Measurements from ENCODE around the gene TICRR.

The TICRR gene

DNA sequence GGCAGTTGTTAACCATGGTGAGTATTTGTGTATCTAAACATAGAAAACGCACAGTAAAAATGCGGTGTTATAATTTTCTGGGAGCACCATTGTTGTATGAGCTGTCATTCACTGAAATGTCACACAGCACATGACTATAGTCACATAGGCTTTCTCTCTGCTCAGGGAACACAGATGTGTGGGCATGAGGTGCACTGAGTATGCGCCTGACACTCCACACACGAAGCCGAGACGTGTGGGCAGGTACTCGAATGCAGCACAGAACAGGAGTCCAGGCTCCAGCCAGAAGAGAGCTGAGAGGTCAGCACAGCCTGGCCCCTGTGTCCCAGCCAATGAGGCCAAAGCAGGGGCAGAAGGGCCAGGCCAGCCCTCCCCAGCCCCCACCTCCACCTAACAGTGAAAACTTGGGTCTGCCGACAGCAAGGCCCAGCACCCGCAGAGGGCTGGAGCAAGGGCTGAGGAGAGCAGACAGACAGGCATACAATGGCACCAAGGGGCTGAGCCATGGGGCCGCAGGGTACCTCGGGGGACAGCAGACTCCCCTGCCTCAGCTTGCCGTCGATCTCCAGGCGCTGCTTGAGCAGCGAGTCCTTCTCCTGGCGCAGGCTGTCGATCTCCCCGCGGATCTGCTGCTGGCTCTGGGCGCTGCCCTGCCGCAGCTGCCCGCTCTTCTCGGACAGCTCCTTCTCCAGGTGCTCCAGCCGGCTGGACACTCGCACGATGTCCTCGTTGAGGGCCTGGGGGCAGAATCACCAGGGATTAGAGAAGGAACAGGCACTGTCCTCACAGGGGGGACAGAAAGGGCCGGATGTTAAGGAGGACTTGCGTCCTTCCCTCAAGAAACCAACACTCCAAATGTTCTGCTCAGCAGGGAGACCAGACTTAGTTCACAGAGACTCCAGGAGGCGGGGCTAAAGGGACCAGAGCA lies 56.0 kb downstream of the TICRR start:
- DNase-seq, result no peak

DNA sequence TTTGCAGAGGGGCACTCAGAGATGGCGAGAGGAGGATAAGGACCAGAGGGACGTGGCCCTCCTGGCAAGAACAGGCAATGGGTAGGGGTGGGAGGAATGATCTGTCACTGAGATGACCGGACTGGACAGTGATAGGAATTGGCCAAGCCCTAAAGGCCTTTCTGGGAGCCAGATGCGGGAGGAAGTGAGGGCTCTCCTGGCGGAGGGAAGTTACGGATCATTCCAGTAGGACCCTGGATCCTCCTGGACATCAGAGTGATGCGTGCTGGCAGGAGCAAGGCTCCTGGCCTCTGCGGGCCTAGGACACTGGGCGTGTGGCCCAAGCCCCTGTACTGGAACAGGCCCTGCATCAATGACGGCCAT lies 56.6 kb downstream of the TICRR start:
- DNase-seq, result no peak

DNA sequence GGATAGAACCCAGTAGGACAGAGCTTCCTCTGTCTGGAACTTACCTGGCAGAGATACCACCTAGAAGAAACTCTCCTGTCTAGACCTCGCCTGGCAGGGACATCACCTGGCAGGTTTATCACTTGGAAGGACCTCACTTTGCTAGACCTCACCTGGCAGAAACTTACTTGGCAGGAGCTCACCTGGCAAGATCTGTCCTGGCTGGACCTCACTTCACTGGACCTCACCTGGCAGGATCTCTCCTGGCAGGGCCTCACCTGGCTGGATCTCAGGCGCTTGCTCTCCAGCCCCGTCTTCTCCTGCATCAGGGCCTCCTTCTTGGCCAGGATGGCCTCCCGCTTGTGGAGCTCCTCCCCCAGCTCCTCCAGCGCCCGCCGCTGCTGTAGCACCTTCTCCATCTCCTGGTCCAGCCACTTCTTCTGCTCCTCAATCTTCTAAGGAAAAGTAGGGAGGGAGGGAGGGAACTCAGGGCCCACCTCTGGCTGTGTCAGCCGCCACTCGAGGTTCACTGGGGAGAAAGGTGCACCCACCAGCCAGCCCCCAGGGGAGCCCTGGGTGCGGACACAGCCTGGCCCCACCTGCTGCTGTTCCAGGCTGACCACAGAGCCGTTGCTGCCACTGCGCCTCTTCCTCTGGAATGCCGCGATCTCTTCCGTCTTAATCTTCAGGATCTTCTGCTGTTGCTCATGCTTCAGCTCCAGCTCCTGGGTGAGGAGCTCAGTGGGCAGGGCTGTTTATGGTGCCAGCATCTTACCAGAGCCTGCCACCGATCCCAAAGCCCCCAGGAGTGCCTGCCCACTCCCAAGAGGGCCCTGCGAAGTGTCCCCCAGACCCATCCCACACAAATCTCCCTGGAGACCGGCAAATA lies 57.5 kb downstream of the TICRR start:
- DNase-seq, result no peak

- no peak for DNase-seq
Observed at GRCh38 chr15:89633585-89633984, 58.3 kb downstream of the TICRR start.

DNA sequence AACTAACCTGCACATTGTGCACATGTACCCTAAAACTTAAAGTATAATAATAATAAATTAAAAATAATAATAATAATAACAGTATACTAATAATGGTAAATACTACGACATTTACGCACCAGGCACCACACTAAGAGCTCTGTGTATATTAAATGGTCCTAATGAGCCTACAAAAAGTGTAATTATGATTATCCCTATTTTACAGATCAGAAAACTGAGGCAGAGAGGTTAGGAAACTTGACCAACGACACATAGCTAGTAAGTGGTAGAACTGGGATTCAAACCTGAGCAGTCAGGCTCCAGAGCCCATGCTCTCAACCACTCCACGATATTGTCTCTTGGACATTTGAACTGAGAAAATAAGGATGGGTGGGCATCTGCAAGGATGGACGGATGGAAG lies 65.0 kb downstream of the TICRR start:
- DNase-seq, result no peak

DNA sequence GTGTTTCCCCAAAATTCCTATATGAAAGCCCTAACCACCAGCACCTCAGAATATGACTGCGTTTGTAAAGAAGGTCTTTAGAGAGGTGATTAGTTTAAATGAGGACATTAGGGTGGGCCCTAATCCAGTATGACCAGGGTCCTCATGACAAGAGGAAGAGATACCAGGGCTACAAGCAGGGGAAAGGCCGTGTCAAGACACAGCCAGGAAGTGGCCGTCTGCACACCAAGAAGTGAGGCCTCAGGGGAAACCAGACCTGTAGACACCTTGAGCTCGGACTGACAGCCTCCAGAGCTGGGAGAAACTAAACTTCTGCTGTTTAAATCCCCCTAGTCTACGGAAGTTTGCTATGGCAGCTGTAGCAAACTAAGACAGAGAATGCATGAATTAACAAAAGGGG lies 65.8 kb downstream of the TICRR start:
- DNase-seq, result no peak

- no peak for DNase-seq
Observed at GRCh38 chr15:89642106-89642505, 66.8 kb downstream of the TICRR start.

GRCh38 chr15:89645680-89646079 lies 70.4 kb downstream of the TICRR start:
- no peak for DNase-seq

DNA sequence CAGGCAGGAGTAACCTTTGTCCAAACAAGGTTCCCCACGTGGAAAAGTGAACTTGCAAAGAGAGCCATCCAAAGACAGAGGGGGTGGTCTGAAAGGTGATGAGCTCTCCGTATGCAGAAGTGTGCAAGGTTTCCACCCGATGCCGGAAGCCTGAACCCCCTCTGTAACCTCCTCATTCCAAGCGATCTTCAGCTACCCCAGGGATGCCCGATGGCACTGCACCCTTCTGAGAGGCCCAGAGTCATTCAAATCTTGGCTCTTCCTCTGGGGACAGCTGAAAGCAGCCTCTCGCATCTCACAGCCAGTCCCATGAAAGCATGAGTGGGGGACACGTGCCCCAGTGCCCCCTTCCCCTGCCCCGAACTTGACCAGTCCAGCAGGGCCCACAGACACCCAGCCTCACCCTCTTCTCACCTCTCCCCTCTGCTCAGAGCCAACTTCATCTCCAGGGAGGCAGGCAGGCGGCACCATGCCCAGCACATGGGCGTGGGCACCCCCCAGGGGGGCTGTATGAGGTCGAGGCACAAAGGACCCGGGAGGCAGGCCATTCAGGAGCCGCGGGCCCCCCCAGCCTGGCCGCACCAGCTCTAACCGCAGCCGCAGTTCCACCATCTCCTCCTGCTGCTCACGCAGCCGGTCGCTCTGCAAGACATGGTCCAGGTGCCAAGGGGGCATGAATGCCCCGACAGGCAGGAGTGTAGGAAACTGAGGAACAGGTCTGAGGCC lies 71.3 kb downstream of the TICRR start:
- no peak for DNase-seq

- DNase-seq, result peak; percentile 62
Observed at GRCh38 chr15:89647191-89647851, 72.1 kb downstream of the TICRR start.

DNA sequence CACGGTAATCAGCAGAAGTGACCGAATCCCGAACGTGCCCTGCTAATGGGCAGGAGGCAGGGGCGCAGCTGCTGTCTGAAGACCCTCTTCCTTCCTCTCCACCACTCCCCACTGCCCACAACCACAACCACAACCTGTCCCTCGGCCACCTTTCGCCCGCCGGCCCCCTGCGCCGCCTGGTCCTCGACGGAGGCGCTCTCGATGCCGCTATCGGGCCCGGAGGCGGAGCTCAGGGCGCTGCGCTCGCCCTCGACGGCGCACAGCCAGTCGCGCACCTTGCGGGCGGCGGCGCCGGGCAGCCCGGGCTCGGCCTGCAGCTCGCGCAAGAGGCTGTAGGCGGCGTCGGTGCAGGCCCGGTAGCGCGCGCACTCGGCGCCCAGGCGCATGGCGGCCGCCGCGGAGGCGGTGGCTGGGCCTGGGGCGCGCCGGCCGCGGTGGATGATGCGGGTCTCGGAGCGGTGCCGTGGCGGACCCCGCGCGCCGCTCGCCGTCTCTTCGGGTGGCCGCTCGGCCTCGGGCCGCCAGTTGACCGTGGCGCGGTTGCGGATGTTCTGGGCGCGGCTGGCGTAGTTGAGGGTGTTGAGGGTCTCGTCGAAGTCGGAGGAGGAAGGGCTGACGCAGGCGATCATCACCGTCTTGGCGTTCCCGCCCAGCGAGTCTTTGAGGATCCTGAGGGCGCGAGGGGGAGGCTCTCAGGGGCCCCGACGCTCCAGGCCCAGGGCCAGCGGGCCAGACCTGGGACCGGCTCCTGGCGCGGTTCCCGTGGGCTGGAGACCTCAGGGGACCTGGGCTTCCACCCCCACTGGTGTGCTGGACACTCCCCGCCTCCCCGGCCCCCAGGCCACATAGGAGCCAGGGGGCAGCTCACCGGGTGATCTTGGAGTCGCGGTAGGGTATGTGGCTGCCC lies 73.1 kb downstream of the TICRR start:
- DNase-seq, result no peak

DNA sequence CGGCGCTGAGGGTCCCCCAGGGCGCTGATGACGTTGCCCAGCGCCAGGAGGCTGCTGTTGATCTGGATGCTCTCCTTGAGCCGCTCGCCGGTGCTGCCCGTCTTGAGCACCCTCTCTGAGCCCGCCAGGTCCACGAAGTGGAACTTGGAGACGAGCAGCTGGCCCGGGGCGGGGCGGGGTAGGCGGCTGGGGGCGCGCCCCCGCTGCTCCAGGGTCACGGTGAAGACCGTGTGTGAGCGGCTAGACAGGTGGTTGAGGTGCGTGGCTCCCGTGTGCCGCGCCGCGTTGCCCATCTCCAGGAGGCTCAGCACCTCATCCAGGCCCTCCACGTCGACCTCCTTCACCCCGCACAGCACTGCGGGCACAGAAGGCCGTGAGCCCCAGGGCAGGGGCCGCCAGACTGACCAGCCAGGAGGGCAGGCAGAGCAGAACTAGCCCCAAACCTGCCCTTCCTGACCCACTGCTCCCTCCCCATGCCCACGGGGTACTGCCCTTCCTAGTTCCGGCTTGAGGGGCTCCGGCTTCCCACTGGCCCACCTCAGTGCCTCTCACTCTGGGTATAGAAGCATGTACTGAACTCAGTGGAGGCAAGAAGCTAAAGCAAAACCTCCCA lies 73.8 kb downstream of the TICRR start:
- DNase-seq, result no peak

GRCh38 chr15:89649716-89650115 lies 74.4 kb downstream of the TICRR start:
- no peak for DNase-seq

DNA sequence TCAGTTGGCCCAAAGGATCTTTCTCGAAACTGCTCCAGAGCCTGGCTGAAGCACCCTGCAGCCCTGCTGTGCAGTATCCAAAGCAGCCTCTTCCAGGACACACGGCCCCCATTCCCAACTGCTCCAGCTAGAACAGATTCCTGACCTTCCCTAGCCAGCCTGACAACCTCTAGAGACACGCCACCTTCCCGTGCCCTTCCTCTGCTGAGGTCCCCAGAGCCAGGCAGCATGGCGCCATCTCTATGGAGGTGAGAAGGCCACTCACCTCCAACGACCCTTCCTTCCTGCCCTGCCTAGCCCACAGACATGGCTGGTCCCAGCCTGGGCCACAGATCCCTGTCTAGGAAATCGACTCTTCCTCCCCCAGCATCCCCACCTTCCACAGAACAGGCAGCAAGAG lies 76.9 kb downstream of the TICRR start:
- DNase-seq, result no peak

DNA sequence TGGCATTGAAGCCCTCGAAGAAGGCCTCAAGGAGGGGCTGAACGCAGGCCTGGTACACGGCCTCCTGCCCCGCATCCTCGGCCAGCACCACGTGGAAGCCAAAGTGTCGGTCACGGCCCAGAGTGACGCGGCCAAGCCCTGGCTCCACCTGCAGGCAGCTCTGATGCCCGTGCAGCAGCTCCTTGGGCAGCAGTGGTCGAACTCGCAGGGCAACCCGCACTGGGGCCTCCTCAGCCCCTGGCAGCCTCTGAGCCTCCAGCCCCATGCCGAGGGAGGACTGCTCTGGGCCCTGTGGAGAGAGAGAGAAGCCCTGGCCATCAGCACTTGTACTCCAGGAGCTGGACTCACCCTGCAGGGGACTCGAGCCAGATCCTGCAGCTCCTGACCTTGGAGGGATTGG lies 77.4 kb downstream of the TICRR start:
- no peak for DNase-seq

DNA sequence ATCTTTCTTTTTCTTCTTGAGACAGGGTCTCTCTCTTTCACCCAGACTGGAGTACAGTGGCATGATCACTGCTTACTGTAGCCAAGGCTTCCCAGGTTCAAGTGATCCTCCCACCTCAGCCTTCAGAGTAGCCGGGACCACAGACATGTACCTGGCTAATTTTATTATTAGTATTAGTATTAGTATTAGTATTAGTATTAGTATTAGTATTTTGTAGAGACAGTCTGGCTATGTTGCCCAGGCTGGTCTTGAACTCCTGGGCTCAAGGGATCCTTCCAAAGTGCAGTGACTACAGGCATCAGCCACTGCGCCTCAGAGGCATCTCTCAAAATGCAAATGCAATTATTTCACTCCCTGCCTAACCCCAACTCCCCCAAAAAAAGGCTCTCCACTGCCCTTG lies 78.3 kb downstream of the TICRR start:
- no peak for DNase-seq

- DNase-seq, result no peak
Observed at GRCh38 chr15:89654301-89654761, 79.1 kb downstream of the TICRR start.

GRCh38 chr15:89654847-89655805 lies 79.9 kb downstream of the TICRR start, which contains the start of gene KIF7:
Gene KIF7 (minus strand): TSS chr15:89655467. CDS start chr15:89652930, 2,537 bp downstream.
- no peak for DNase-seq

DNA sequence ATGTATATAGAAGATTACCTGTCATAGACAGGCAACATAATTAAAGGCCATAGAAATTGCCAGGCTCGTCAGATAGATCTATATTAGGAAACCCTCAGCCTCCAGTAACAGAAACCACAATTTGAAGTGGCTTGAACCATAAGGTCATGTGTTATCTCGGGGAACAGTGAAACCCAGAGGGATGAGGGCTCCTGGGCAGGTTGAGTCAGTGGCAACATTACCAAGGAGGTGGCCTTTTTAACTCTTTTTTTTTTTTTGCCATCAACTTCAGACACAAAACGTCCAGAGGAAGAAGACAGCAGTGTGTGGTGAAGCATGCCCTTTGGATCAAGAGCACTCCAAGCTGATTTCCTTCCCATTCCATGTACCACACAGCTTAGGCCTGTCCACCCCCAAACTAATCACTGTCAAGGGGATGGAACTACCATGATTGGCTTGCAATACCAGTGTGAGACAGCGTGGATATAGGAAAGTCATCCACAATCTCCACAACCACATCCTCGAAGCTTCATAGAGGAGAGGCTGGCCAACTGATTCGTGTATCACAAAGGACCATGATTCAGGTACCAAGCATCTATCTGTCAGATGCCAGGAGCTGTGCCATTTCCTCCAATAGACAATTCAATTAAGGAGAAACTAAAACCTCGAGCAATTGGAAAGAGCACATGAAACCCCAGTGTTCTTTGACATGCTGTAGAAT lies 81.0 kb downstream of the TICRR start:
- no peak for DNase-seq
